Activated CD4-positive, alpha-beta T cell treated with anti-CD3 and anti-CD28 coated beads, Interleukin-2, amount 50 U/mL, for 4 hours (primary cell): ENCODE measurements around the gene TTI1.
"Not testable (repeated sequence)": the region's sequence is repeated elsewhere in the genome, so short reads cannot be mapped to it uniquely, and the experiment has no call there.

Source experiments
- DNase-seq, 2 experiments: peaks; one replicate each; pipeline ENCODE4 v3.0.0-alpha.2; 2020

Gene TTI1

DNA sequence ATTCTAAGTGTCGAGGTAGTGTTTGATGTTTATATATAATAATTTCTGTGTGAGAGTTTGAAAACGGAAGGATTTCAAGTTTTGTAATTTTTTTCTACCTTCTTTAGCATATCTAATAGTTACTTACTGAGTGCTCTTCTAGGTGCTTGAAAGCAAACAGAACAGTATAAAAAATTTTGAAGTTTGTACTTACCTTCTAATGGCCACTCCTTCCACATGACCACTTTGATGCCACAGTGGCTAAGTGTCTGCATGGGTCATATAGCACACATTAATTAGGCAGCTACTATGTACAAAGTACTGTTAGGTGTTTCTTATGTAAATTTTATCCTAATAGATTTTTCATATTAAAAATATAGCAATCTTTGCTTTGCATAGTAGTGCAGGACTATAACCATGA is 21.4 kb upstream of the TTI1 start:
- DNase-seq, result no peak

DNA sequence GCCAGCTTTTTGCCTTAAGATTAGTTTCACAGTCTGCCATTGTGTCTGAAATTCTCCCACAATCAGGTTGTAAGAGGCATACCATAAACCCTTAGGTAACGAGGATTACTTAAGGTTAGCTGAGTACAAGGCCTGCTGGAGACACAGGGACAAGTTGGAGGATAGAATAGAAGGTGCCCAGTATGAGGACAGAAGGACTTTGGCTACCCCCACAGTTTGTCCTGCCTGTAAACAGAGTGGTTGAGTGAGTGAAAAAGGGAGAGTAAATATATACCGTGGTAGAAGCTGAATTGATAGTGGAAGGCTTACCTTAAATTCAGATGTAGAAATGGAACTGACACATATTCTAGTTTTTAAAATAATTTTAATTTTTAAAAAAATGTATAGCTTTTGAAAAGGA is 19.6 kb upstream of the TTI1 start:
- no peak for DNase-seq

GRCh38 chr20:38050686-38051085 is 17.4 kb upstream of the TTI1 start:
- no peak for DNase-seq

- no peak for DNase-seq
Observed at GRCh38 chr20:38049800-38050199, 16.5 kb upstream of the TTI1 start.

GRCh38 chr20:38046572-38046971 is 13.3 kb upstream of the TTI1 start:
- DNase-seq, result no peak

DNA sequence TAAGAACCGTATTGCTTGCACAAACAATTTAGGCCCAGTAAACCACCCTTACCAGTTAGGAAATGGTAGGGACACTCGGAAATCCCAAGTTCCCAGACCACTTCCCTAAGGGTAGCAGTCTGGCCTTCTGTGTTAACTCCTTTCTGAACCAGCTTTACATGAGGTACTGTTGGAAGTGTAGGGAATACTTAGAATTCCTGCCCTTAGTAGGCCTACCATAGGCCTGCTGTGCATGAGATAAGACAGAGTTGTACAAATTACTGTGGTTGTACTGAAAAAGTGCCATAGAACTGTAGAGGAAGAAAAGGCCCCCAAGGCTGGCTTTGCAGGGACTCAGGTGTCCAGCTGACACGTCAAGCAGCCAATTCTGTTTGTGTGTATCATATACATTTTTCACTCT is 11.4 kb upstream of the TTI1 start:
- DNase-seq, result no peak

DNA sequence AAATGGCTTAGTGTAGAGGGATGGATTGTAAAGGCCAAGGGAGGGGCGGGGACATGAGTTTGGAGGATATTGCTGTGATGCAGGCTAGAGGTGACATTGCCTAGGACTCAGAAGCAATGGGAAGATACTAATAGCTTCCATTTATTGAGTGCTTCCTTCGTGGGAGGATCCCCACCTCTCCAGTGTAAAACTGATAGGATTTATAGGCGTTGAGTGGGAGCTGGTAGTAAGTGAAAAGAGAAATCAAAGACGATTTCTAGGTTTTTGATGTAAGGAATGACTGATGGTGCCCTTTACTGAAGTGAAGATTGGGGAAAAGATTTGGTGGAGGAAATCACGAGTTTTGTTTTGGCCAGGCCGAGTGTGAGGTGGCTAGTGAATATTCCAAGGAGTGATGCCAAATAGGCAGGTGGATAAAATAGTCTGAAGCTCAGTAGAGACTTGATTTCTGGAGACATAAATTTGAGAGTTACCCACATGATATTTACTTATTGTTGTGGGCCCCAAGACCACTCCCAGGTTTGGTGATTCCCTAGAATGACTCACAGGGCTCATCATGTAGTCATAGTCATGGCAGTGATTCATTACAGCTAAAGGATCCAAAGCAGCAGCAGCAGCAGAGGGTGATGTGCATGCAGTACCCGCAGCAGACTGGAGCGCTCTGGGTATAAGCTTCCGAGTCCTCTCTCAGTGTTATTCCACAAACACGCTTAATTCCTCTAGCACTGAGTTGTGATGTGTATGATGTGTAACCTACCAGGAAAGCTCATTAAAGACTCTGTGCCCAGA is 10.4 kb upstream of the TTI1 start:
- peak in 1 of 2 experiments; percentile 24 for DNase-seq

- no peak for DNase-seq
Observed at GRCh38 chr20:38040276-38040675, 7.0 kb upstream of the TTI1 start.

DNA sequence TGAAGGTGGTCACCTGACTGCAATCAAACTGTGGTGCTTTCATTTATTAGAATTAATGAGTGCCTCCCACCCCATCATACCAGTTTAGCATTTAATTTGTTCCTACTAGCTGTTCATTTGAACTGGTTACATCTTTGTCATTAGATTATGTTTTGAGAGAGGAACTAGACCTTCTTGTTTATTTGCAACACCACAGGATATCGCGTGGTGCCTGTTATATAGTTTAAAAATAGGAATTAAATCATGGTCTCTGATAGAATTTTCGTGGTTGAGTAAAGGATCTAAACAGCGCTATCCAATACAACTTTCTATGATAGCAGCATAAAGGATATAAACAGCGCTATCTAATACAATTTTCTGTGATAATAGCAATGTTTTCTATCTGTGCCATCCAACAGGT is 3.1 kb upstream of the TTI1 start:
- no peak for DNase-seq

GRCh38 chr20:38034961-38035360 is 1.7 kb upstream of the TTI1 start:
- DNase-seq, result no peak

- DNase-seq, result no peak
Observed at GRCh38 chr20:38034108-38034649, 923 bp upstream of the TTI1 start.

DNA sequence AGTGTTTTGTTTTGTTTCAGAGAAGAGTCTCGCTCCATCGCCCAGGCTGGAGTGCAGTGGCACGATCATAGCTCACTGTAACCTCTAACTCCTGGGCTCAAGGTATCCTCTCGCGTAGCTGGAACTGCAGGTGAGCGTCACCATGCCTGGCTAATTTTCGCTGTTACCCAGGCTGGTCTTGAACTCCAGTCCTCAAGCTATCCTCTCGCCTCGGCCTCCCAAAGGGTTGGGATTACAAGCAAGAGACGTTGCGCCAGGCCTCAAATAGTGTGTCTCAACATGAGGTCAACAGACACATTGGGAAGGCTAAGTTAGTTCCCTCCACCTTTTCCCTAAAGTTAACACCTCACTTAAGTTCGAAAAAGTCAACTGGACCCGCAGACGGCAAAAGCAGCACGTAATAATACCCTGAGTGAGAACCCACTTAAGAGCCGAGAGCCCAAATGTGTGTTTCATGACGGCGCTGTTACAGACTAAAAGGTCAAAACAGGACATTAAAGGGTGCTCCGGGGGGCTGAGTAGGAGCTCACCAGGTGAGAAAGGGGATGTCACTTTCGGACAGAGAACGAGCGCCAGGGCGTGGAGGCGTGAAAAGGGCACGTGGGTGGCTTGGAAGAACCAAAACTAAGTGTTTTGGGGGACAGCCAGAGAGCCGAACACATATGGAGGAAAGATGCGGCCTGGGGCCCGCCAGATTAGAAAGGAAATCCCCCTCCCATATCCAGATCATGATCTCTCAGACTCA is 499 bp downstream of the TTI1 start:
- DNase-seq, result peak in 1 of 2 experiments; percentile 59

- no peak for DNase-seq
Observed at GRCh38 chr20:38031957-38032356, 1.3 kb downstream of the TTI1 start.

DNA sequence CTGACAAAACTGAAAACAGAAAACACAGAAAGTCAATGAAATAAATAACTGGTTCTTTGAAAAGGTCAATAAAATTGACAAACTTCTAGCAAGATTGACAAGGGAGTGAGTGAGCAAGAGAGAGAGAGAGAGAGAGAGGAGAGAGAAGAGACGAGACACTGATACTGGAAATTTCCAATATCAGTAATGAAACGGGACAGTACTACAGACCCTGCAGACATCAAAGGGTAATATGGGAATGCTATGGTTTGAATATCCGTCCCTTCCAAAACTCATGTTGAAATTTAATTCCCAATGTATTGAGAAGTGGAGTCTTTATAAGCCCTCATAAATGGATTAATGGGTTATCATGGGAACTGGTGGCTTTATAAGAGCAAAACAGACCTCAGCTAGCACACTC is 3.8 kb downstream of the TTI1 start:
- no peak for DNase-seq

DNA sequence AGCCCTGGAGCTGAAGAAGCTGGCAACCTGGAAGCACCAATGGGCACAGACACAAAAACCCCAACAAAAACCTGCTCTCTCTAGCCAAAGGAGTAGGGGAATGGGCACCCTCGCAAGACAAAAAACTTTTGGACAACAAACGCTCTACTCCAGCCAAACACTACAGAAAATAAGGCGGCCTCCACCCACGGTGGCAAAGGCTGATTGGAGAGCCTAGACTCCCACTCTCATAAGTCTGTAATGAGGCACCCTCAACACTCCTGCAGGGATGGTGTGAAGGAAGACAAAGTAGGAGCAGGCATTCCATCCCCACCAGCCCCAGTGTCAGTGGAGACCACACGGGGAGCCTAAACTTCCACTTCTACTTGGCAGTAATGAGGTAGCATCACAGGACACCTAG is 8.8 kb downstream of the TTI1 start:
- DNase-seq, result no peak

- no peak for DNase-seq
Observed at GRCh38 chr20:38023181-38024001, 9.9 kb downstream of the TTI1 start.

DNA sequence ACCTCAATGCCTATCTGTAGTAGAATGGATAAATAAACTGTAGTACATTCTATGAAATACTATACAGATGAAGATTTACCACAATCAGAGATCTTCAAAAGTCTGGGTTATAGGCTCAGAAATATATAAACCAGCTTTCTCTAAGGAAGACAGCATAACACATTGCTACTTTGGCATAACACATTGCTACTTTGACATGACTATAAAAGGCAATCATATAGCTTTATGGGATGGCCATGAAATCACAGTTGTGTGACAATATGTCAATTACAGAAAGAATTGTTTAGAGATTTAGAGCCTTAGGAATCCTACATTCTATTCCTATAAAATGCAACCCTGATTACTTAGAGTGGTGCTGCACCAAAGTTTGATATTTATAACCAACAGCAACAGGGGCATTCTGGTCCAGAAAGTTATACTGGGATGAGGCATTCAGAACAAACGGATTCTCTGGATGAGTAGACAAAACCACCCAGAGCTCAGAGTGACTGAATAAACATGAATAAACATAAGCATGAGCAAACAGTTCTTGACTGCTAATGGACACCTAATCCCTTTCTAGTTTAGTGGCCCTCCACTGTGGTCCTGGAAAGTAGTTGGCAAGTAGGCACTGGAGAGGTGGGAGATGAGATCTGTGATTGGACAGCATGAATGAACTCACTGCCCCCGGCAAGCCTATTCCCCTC is 12.0 kb downstream of the TTI1 start:
- no peak for DNase-seq

- no peak for DNase-seq
Observed at GRCh38 chr20:38018385-38018784, 14.9 kb downstream of the TTI1 start.

- no peak for DNase-seq
Observed at GRCh38 chr20:38017959-38018358, 15.3 kb downstream of the TTI1 start.

GRCh38 chr20:38013887-38014286 is 19.4 kb downstream of the TTI1 start:
- DNase-seq, result no peak

- no peak for DNase-seq
Observed at GRCh38 chr20:38012332-38012731, 20.9 kb downstream of the TTI1 start.

DNA sequence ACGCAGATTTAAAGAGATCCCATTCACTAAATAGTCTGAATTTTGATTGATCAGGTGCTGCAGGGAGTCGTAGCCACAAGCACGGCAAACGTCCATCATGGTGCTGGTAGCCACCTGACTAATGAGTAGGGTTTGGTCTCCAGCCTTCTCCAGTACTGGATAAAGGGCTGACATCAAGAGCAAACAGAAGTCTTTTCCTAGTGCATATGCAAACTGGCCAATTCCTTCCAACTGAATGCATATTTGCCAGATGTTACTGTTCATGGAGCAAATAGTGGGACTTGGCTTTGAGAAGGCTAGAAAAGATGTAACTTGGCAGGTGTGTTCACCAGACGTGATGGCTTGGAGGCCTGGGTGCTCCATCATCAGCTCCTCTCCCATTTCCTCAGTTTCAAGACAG is 21.6 kb downstream of the TTI1 start:
- DNase-seq, result no peak

DNA sequence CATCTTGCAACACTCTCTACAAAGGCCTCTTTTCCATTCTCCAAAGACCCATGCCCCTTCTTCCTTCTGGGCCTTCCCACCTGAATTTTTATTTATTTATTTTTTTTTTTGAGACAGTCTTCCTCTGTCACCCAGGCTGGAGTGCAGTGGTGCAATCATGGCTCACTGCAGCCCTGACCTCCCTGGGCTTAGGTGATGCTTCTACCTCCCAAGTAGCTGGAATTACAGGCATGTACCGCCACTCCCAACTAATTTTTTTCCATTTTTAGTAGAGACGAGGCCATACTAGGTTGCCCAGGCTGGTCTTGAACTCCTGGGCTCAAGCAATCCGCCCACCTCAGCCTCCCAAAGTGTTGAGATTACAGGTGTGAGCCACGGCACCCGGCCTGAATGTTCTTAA is 23.8 kb downstream of the TTI1 start:
- DNase-seq, result not testable (repeated sequence)
